Endometrial microvascular endothelial cells (primary cell): ENCODE data around the gene CCL25. TPM values are rescaled to one million over a fixed set of nuclear protein-coding genes. Genes with fewer than 3 reads are reported as not detected.
"Not testable (repeated sequence)": the region's sequence is repeated elsewhere in the genome, so short reads cannot be mapped to it uniquely, and the experiment has no call there.

Experiments used
- in situ Hi-C: cut with HindIII; loops from 2 replicates; pipeline ENCODE4 v1.10.0; 2017; ENCODE audit warnings: low sequenced_read_pairs, low pct_unique_long_range_greater_than_20kb; ENCODE audit errors: inconsistent ontology term
- total RNA-seq: library from RNA; depleted of rRNA; stranded (reverse); fragments of >200 nt; gene quantifications from one replicate; pipeline ENCODE4 v1.2.3, GENCODE V29; 2015; ENCODE audit errors: inconsistent ontology term

CCL25 gene
- total RNA-seq, 1 donor from 2014 or later, result not detected

- in situ Hi-C loops, result no loop called here
These were observed 29.3 kb downstream of the CCL25 start for GRCh38 chr19:8081569-8082550.

GRCh38 chr19:8083141-8083540 lies 30.6 kb downstream of the CCL25 start:
- in situ Hi-C loops, result no loop called here

GRCh38 chr19:8084152-8084551 lies 31.6 kb downstream of the CCL25 start:
- in situ Hi-C loops, result no loop called here

- in situ Hi-C loops, result no loop called here
These were observed 33.2 kb downstream of the CCL25 start for GRCh38 chr19:8085598-8086408.

- in situ Hi-C loops, result no loop called here
These were observed 34.3 kb downstream of the CCL25 start for GRCh38 chr19:8086849-8087248.

- in situ Hi-C loops, result no loop called here
These were observed 35.3 kb downstream of the CCL25 start for GRCh38 chr19:8087876-8088275.

GRCh38 chr19:8088752-8089663 lies 36.4 kb downstream of the CCL25 start:
- in situ Hi-C loops, result no loop called here

- in situ Hi-C loops, result no loop called here
These were observed 37.4 kb downstream of the CCL25 start for GRCh38 chr19:8089664-8090601.

GRCh38 chr19:8090950-8091349 lies 38.4 kb downstream of the CCL25 start:
- in situ Hi-C loops, result no loop called here

GRCh38 chr19:8093740-8094139 lies 41.2 kb downstream of the CCL25 start:
- in situ Hi-C loops, result no loop called here

GRCh38 chr19:8094336-8094735 lies 41.8 kb downstream of the CCL25 start:
- in situ Hi-C loops, result no loop called here

- in situ Hi-C loops, result no loop called here
These were observed 42.9 kb downstream of the CCL25 start for GRCh38 chr19:8095354-8095886.

GRCh38 chr19:8096071-8096470 lies 43.5 kb downstream of the CCL25 start:
- in situ Hi-C loops, result no loop called here

GRCh38 chr19:8097198-8097597 lies 44.6 kb downstream of the CCL25 start:
- in situ Hi-C loops, result no loop called here

- in situ Hi-C loops, result no loop called here
These were observed 45.4 kb downstream of the CCL25 start for GRCh38 chr19:8097681-8098567.

GRCh38 chr19:8101311-8101710 lies 48.8 kb downstream of the CCL25 start:
- in situ Hi-C loops, result no loop called here

- in situ Hi-C loops, result not testable (repeated sequence)
These were observed 49.4 kb downstream of the CCL25 start for GRCh38 chr19:8101910-8102309.
